ENCODE measurements around the gene MKNK2. TPM values are rescaled to one million over a fixed set of nuclear protein-coding genes. Genes with fewer than 3 reads are reported as not detected.
A peak's percentile ranks its signal among the peaks of the same experiment; 100 is the strongest.

Gene MKNK2
- total and polyA plus RNA-seq, 2 of the 13 experiments (the other 11 are each of a cell fraction or from before 2014, with no cell fraction given), result 44.9 to 112 TPM

DNA sequence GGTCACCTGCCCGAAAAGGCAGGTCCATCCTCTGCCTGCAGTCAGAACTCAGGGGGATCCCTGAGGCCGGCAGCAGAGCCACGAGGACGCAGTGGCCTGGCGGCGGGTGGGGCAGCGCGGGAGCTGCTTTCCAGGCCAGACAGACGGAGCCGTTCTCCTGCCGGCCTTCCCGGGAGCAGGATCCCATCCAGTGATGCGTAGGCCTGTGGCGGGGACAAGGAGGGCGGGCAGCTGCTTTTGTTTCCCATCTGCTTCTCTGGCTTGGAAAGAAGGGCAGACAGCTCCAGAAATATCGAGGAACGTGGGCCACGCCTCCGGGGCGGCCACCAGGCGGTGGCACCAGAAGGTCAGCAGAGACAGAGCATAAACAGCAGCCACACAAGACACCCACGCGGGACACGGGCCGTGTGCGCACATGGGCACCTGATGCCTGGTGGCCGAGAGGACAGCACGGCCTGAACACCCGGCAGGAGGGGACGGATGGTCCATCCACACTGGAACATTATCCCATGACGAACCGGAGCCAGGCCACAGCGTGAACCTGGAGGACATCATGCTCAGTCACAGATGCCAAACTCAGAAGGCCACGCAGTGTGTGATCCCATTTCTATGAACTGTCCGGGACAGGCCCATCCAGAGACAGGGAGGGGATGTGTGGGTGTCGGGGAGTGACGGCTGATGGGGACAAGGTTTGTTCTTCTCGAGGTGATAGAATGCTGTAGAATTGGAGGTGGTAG, 13.9 kb upstream of the MKNK2 start (continued):
- TF ChIP-seq ZNF33B (CRISPR knock-in tag; IDR thresholded peaks at IDR 0.05) (0 out of 2 replicates have a peak, but pooled peaks have one; percentile 61), ZMYM4 (CRISPR knock-in tag; IDR thresholded peaks at IDR 0.05) (no peak), ZNF777 (CRISPR knock-in tag; IDR thresholded peaks at IDR 0.05) (no peak), TAF1 (CRISPR knock-in tag; IDR thresholded peaks at IDR 0.05) (no peak), ATRX (CRISPR knock-in tag; IDR thresholded peaks at IDR 0.05; ENCODE audit: borderline replicate concordance) (no peak), ZBTB21 (CRISPR knock-in tag; IDR thresholded peaks at IDR 0.05) (no peak), POLR2A (IDR thresholded peaks at IDR 0.05; ENCODE audit: insufficient read depth in 1 of 2, low read depth in 2 of 2, low read length in 2 of 2) (0 out of 4 replicates have a peak, but pooled peaks of 1 of the 2 experiments have one; percentile 32), PHF20 (CRISPR knock-in tag; IDR thresholded peaks at IDR 0.05) (peak; percentile 38; the same call in 1 of the 2 replicates), ZNF605 (CRISPR knock-in tag; IDR thresholded peaks at IDR 0.05) (0 out of 2 replicates have a peak, but pooled peaks have one; percentile 15), ZNF382 (CRISPR knock-in tag; IDR thresholded peaks at IDR 0.05; ENCODE audit: borderline replicate concordance) (no peak), ZNF121 (CRISPR knock-in tag; IDR thresholded peaks at IDR 0.05) (no peak), SRSF1 (optimal IDR thresholded peaks at IDR 0.05; ENCODE audit: low read depth, low read length) (no peak), PAF1 (CRISPR knock-in tag; IDR thresholded peaks at IDR 0.05) (no peak), MIXL1 (CRISPR knock-in tag; IDR thresholded peaks at IDR 0.05) (no peak), NFE2 (CRISPR knock-in tag; IDR thresholded peaks at IDR 0.05) (no peak), CENPT (CRISPR knock-in tag; IDR thresholded peaks at IDR 0.05; ENCODE audit: low read depth) (no peak), ZNF513 (CRISPR knock-in tag; conservative IDR thresholded peaks at IDR 0.05) (no peak), ZNF597 (CRISPR knock-in tag; IDR thresholded peaks at IDR 0.05) (no peak), ZMAT3 (CRISPR knock-in tag; conservative IDR thresholded peaks at IDR 0.05) (peak; percentile 74; the same call in 1 of the 2 replicates), ZNF619 (CRISPR knock-in tag; IDR thresholded peaks at IDR 0.05) (no peak), SMAD3 (CRISPR knock-in tag; IDR thresholded peaks at IDR 0.05) (no peak)
- TF ChIP-seq, protein P1, sequence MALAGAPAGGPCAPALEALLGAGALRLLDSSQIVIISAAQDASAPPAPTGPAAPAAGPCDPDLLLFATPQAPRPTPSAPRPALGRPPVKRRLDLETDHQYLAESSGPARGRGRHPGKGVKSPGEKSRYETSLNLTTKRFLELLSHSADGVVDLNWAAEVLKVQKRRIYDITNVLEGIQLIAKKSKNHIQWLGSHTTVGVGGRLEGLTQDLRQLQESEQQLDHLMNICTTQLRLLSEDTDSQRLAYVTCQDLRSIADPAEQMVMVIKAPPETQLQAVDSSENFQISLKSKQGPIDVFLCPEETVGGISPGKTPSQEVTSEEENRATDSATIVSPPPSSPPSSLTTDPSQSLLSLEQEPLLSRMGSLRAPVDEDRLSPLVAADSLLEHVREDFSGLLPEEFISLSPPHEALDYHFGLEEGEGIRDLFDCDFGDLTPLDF (CRISPR knock-in tag; IDR thresholded peaks at IDR 0.05), result no peak
- TF ChIP-seq, protein P2, sequence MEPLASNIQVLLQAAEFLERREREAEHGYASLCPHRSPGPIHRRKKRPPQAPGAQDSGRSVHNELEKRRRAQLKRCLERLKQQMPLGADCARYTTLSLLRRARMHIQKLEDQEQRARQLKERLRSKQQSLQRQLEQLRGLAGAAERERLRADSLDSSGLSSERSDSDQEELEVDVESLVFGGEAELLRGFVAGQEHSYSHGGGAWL (CRISPR knock-in tag; IDR thresholded peaks at IDR 0.05), result no peak
- TF ChIP-seq, protein P3, sequence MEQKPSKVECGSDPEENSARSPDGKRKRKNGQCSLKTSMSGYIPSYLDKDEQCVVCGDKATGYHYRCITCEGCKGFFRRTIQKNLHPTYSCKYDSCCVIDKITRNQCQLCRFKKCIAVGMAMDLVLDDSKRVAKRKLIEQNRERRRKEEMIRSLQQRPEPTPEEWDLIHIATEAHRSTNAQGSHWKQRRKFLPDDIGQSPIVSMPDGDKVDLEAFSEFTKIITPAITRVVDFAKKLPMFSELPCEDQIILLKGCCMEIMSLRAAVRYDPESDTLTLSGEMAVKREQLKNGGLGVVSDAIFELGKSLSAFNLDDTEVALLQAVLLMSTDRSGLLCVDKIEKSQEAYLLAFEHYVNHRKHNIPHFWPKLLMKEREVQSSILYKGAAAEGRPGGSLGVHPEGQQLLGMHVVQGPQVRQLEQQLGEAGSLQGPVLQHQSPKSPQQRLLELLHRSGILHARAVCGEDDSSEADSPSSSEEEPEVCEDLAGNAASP (CRISPR knock-in tag; IDR thresholded peaks at IDR 0.05; ENCODE audit: borderline replicate concordance), result no peak

Data from HepG2 (cell line).